Spleen (tissue), 11 donors: Measurements from ENCODE around the gene ADCY4. TPM values are rescaled to one million over a fixed set of nuclear protein-coding genes. Genes with fewer than 3 reads are reported as not detected.

ENCODE experiments used
- DNase-seq: peaks from one replicate; pipeline ENCODE4 v3.0.0-alpha.2; 2020
- H3K27ac ChIP-seq, 8 donors: fragments of 200-600 bp; sonication (generic) in 7 of 8; 1 replicate in 4 of 8; 2 replicates in 4 of 8; pipeline versions ENCODE4 v1.5.0 to v1.8.0; 2016 to 2021; ENCODE audit warnings: inconsistent platforms in 4 of 8, mild to moderate bottlenecking in 4 of 8, moderate library complexity in 1 of 8
- H3K27me3 ChIP-seq, 7 donors: fragments of 200-600 bp; sonication (generic) in 6 of 7; replicated peaks in 1 of 7; 1 replicate in 4 of 7; 2 replicates in 3 of 7; pipeline versions ENCODE4 v1.5.0 to v1.8.0; 2016 to 2021; ENCODE audit warnings: inconsistent platforms in 3 of 7, mild to moderate bottlenecking in 1 of 7
- H3K36me3 ChIP-seq, 6 donors: fragments of 200-600 bp; sonication (generic) in 5 of 6; 1 replicate in 4 of 6; 2 replicates in 2 of 6; pipeline versions ENCODE4 v1.5.0 to v1.8.0; 2016 to 2021; ENCODE audit warnings: inconsistent platforms in 2 of 6
- H3K4me1 ChIP-seq, 6 donors: fragments of 200-600 bp; sonication (generic) in 5 of 6; 1 replicate in 3 of 6; 2 replicates in 3 of 6; pipeline versions ENCODE4 v1.5.0 to v1.8.0; 2016 to 2021; ENCODE audit warnings: inconsistent platforms in 3 of 6
- H3K4me3 ChIP-seq, 8 donors: fragments of 200-600 bp; sonication (generic) in 7 of 8; 1 replicate in 4 of 8; 2 replicates in 4 of 8; pipeline versions ENCODE4 v1.5.0 to v1.8.0; 2016 to 2021; ENCODE audit warnings: inconsistent platforms in 4 of 8, mild to moderate bottlenecking in 4 of 8, moderate library complexity in 2 of 8
- H3K9me3 ChIP-seq, 8 donors: fragments of 200-600 bp; sonication (generic) in 7 of 8; 1 replicate in 4 of 8; 2 replicates in 4 of 8; pipeline versions ENCODE4 v1.5.0 to v1.8.0; 2016 to 2021; ENCODE audit warnings: inconsistent platforms in 4 of 8
- POLR2A ChIP-seq, 3 donors: fragments of 450-650 bp; IDR thresholded peaks; one replicate each; pipeline ENCODE4 v1.5.1; 2017; ENCODE audit warnings: antibody characterized with exemption in 3 of 3, mild to moderate bottlenecking in 1 of 3
- POLR2AphosphoS5 ChIP-seq, 3 donors: sonication (generic); formaldehyde crosslinking; IDR thresholded peaks; one replicate each; pipeline ENCODE4 v1.5.1; 2017; ENCODE audit warnings: antibody characterized with exemption in 3 of 3
- WGBS, 5 donors: extraction: QIAGEN DNeasy Blood & Tissue Kit in 3 of 5; methylation state at CpG; one replicate each; pipeline versions ENCODE4 v1.1.5 to v1.1.7; 2013 to 2018; 5-methylcytosine and 5-hydroxymethylcytosine counted together
- intact Hi-C: fragments of 100-400 bp; cut with DNase I; formaldehyde crosslinking; loops from one replicate; pipeline ENCODE4 v1.15.0; 2023; ENCODE audit warnings: low total_unique reads
- polyA plus RNA-seq, 3 donors: library from polyadenylated mRNA; stranded (reverse); fragments of 200-250 nt; gene quantifications; one replicate each; pipeline ENCODE4 v1.2.1, GENCODE V29; 2013
- total RNA-seq, 7 donors: library from RNA; depleted of rRNA in 3 of 7; stranded (reverse); fragments of >200 nt in 3 of 7; fragmentation: NEBNext Ultra II Directional in 4 of 7; extraction: Animal tissue kit (Norgen Biotek cat#: 25700) in 4 of 7; gene quantifications; one replicate each; pipeline versions ENCODE4 v1.1.0 to v1.2.1, GENCODE V29; 2016 to 2021
- TF ChIP-seq, protein P1 (sequence below), 11 experiments: fragments of 200-600 bp in 7 of 11; fragments of 450-650 bp in 4 of 11; sonication (generic) in 4 of 11; IDR thresholded peaks in 8 of 11; conservative IDR thresholded peaks in 3 of 11; 1 replicate in 7 of 11; 2 replicates in 4 of 11; pipeline versions ENCODE4 v1.4.0 to v1.8.0; 2016 to 2021; ENCODE audit warnings: antibody characterized with exemption in 11 of 11, inconsistent platforms in 4 of 11, mild to moderate bottlenecking in 1 of 11
- donor health status: healthy with polysubstance abuse.
- donor health status: DM: no; HTN: no; CAD: no; lungs with moderate emphysema.
- donor health status: DM: no; HTN: no; CAD: no.
- donor health status: Bipolar disorder and iron deficiency.
- donor health status: healthy.
- donor health status: DM: no; HTN: no; CAD: no.
- donor health status: DM: yes; HTN: yes; CAD: no.

Gene ADCY4
- total and polyA plus RNA-seq, 10 donors: 13.0 to 114 (median 56.7) TPM

DNA sequence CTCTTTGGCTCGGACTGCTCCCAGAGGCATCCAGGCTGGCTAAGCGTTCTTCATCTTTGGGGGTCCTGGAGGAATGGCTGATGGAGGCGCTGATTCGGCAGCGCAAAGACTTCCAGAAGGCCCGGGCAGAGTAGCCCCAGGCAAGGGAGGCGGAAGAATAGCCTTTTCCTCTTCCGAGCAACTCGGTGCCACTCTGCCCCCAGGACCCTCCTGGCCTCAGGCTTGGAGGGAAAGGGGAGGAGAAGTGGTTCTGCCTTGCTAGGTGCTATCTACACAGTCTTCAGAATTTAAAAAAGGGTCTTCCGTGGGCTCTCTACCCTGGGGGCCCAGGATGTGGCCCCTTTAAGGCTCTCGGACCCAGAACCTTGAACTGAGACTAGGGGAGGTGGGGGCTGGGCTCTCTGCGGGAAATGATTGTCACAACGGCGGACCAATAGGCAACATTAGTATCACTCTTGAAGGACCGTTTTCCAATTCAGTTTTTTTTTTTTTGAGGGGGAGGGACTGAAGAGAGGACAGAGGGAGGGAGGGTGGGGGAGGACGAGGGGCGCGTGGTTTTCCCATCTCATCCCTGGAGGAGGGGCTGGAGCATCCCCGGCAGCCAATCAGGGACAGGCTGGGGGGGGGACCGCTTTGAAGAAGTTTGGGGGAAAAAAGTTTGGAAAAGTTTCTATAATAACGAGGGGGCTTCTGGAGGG, 32.8 kb upstream of the ADCY4 start, which contains the start of gene NFATC4:
Gene NFATC4, plus strand, starts transcription at position 671 of the 698 bp plus-strand sequence. CDS start 157 bp downstream, outside the sequence.
- TF ChIP-seq, protein P1, sequence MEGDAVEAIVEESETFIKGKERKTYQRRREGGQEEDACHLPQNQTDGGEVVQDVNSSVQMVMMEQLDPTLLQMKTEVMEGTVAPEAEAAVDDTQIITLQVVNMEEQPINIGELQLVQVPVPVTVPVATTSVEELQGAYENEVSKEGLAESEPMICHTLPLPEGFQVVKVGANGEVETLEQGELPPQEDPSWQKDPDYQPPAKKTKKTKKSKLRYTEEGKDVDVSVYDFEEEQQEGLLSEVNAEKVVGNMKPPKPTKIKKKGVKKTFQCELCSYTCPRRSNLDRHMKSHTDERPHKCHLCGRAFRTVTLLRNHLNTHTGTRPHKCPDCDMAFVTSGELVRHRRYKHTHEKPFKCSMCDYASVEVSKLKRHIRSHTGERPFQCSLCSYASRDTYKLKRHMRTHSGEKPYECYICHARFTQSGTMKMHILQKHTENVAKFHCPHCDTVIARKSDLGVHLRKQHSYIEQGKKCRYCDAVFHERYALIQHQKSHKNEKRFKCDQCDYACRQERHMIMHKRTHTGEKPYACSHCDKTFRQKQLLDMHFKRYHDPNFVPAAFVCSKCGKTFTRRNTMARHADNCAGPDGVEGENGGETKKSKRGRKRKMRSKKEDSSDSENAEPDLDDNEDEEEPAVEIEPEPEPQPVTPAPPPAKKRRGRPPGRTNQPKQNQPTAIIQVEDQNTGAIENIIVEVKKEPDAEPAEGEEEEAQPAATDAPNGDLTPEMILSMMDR (IDR thresholded peaks at IDR 0.05 in 8 of 11, conservative IDR thresholded peaks at IDR 0.05 in 3 of 11): no peak
- no peak for TF ChIP-seq POLR2A (IDR thresholded peaks at IDR 0.05)
- TF ChIP-seq POLR2AphosphoS5 (IDR thresholded peaks at IDR 0.05): no peak
- Histone ChIP-seq H3K4me3 (peak within 1 kb of the TSS; percentile 25 to 73 (median 38)), H3K4me1 (peaks cover 16 to 60% (median 43%) of the 10 kb centered on the region in 6 donors), H3K9me3 (no peaks in the 10 kb centered on the region), H3K27me3 (peaks cover 0 to 63% (median 11%) of the 10 kb centered on the region in 7 donors), H3K27ac (peak within 1 kb of the TSS; percentile 68 to 85 (median 80)), H3K36me3 (no peaks in the 10 kb centered on the region)
- intact Hi-C loops: loop anchor here (10.0 kb wide), 1 partner anchor 47 kb away; no protein-coding TSS in a partner anchor
- no peak for DNase-seq
- WGBS, 5 donors: 11 to 15% (median 14%) methylated on average over 20 to 21 of the region's 21 CpGs

DNA sequence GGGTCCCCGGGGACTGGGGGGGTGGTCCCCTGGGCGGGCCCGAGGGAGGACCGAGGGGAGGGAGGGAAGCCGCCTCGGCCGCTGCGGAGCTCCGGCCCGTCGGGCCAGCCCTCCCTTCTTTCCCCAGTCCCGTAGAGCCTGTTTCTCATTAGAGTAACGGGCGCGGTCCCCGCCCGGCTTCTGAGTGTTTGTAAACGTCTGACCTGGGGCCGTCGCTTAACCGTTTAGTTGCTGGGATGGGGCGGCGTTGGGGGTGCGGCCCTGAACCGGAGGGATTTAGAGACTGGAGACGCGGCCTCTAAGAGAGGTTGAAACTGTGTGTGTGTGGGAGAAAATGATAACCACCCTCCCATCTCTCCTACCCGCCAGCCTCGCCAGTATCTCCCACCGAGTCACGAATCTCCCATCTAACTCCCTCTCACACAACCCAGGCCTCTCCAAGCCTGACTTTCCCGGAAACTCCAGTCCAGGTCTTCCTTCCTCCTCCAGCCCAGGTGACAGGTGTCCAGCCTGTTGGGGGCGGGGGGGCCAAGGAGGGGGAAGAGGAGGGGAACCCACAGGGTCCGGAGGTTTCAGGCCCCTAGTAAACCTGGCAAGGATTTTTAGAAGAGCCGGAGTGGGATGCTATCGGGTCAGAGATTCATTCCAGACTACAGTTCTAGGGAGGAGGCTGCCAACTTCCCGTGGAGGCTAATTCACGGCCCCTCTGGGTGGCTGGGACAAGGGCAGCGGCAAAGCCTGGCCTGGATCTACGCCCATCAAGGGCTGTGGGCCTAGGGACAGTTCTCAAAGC, 32.0 kb upstream of the ADCY4 start:
- 2 to 5% (median 3%) methylated on average over 28 to 40 of the region's 40 CpGs for WGBS, 5 donors
- Histone ChIP-seq H3K27me3 (peaks cover 0 to 63% (median 11%) of the 10 kb centered on the region in 7 donors), H3K4me3 (peak overlapping the region; percentile 18 to 73 (median 36)), H3K4me1 (peaks cover 16 to 60% (median 41%) of the 10 kb centered on the region in 6 donors), H3K36me3 (no peaks in the 10 kb centered on the region), H3K9me3 (no peaks in the 10 kb centered on the region), H3K27ac (peak overlapping the region; percentile 68 to 85 (median 80))
- intact Hi-C loops: loop anchor here (10.0 kb wide), 1 partner anchor 48 kb away; no protein-coding TSS in a partner anchor
- TF ChIP-seq, protein P1 (IDR thresholded peaks at IDR 0.05 in 8 of 11, conservative IDR thresholded peaks at IDR 0.05 in 3 of 11): no peak
- peak in 2 of 3 donors; percentile 4 to 26 for TF ChIP-seq POLR2AphosphoS5 (IDR thresholded peaks at IDR 0.05)
- peak; percentile 93 for DNase-seq

DNA sequence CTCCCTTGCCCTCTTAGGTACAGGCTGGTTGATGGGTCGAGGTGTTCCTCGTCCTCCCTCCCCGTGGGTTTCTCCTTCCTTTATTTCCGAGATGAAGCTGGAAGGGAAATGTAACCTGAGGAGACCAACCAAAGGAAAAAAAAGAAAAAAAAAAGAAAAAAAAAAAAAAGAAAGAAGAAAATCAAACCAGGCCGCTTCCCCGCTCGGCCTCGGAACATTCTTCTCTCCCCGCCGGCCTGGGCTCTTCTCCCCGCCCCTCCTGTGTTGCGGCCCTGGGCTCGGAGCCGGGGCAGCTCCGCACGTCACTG, 31.5 kb upstream of the ADCY4 start:
- H3K36me3 ChIP-seq: no peaks in the 10 kb centered on the region
- H3K4me1 ChIP-seq: peaks cover 16 to 57% (median 41%) of the 10 kb centered on the region in 6 donors
- H3K4me3 ChIP-seq: peak overlapping the region; percentile 16 to 73 (median 36)
- 1 to 5% (median 3%) methylated on average over 16 of the region's 16 CpGs for WGBS, 5 donors
- H3K9me3 ChIP-seq: no peaks in the 10 kb centered on the region
- peak; percentile 84 to 86 (median 85) for TF ChIP-seq POLR2AphosphoS5 (IDR thresholded peaks at IDR 0.05)
- TF ChIP-seq, protein P1 (IDR thresholded peaks at IDR 0.05 in 8 of 11, conservative IDR thresholded peaks at IDR 0.05 in 3 of 11): no peak
- no peak for DNase-seq
- H3K27me3 ChIP-seq: peaks cover 0 to 63% (median 11%) of the 10 kb centered on the region in 7 donors
- intact Hi-C loops: loop anchor here (10.0 kb wide), 1 partner anchor 48 kb away; no protein-coding TSS in a partner anchor
- H3K27ac ChIP-seq: peak overlapping the region; percentile 68 to 85 (median 80)
